ENCODE data around the gene CCNL2.

GRCh38 chr1:1373815-1374588 is 25.1 kb downstream of the CCNL2 start:
- TF ChIP-seq POLR2A (IDR thresholded peaks at IDR 0.05) (no peak), CTCF (IDR thresholded peaks at IDR 0.05) (no peak)

Measured in lower leg skin (tissue), 3 donors.